ENCODE results near the gene INTS1.
A peak's percentile ranks its signal among the peaks of the same experiment; 100 is the strongest.
"Not testable (repeated sequence)": the region's sequence is repeated elsewhere in the genome, so short reads cannot be mapped to it uniquely, and the experiment has no call there.

INTS1 gene

GRCh38 chr7:1444925-1445322, 59.3 kb downstream of the INTS1 start:
- no peak for DNase-seq

- DNase-seq: no peak
Measured at GRCh38 chr7:1444214-1444924, 59.8 kb downstream of the INTS1 start.

GRCh38 chr7:1443587-1444200, 60.5 kb downstream of the INTS1 start:
- DNase-seq: not testable (repeated sequence)

- DNase-seq: no peak
Measured at GRCh38 chr7:1442355-1443124, 61.6 kb downstream of the INTS1 start.

GRCh38 chr7:1441615-1442354, 62.4 kb downstream of the INTS1 start:
- DNase-seq: no peak

GRCh38 chr7:1440620-1441019, 63.6 kb downstream of the INTS1 start:
- no peak for DNase-seq

GRCh38 chr7:1439373-1440363, 64.5 kb downstream of the INTS1 start:
- DNase-seq: no peak

GRCh38 chr7:1438821-1439220, 65.4 kb downstream of the INTS1 start:
- DNase-seq: no peak

GRCh38 chr7:1438208-1438607, 66.0 kb downstream of the INTS1 start:
- DNase-seq: no peak

GRCh38 chr7:1437155-1437880, 66.9 kb downstream of the INTS1 start:
- no peak for DNase-seq

- DNase-seq: no peak
Measured at GRCh38 chr7:1436608-1437007, 67.6 kb downstream of the INTS1 start.

GRCh38 chr7:1434891-1435670, 69.1 kb downstream of the INTS1 start:
- DNase-seq: no peak

GRCh38 chr7:1434165-1434718, 69.9 kb downstream of the INTS1 start:
- no peak for DNase-seq

- DNase-seq: no peak
Measured at GRCh38 chr7:1433128-1433920, 70.9 kb downstream of the INTS1 start.

GRCh38 chr7:1432411-1433082, 71.6 kb downstream of the INTS1 start:
- peak; percentile 70 to 85 for DNase-seq

GRCh38 chr7:1431634-1432380, 72.4 kb downstream of the INTS1 start:
- DNase-seq: no peak

GRCh38 chr7:1431226-1431625, 73.0 kb downstream of the INTS1 start:
- no peak for DNase-seq
